ENCODE measurements around the gene ESYT2. TPM values are rescaled to one million over a fixed set of nuclear protein-coding genes. Genes with fewer than 3 reads are reported as not detected.
A peak's percentile ranks its signal among the peaks of the same experiment; 100 is the strongest.

The ESYT2 gene
- total and polyA plus RNA-seq, 4 donors: 4.9 to 31.7 (median 17.2) TPM

- Histone ChIP-seq H3K9me3 (ENCODE audit: control insufficient read depth in 4 of 4, low read length in 3 of 4) (no peaks in the 10 kb centered on the region), H3K36me3 (ENCODE audit: control insufficient read depth in 4 of 4, insufficient read depth in 3 of 4, low read depth in 1 of 4, low read length in 3 of 4) (peaks cover 0 to 10% (median 1%) of the 10 kb centered on the region in 4 donors), H3K4me3 (ENCODE audit: low read depth in 1 of 3, low read length in 3 of 3) (no peak overlapping the region), H3K27me3 (ENCODE audit: control insufficient read depth in 4 of 4, insufficient read depth in 4 of 4, low read length in 3 of 4) (no peaks in the 10 kb centered on the region), H3K27ac (ENCODE audit: low read depth in 1 of 2, low read length in 2 of 2) (no peak overlapping the region), H3K4me1 (ENCODE audit: control insufficient read depth in 4 of 4, insufficient read depth in 4 of 4, low read length in 3 of 4) (peaks cover 0 to 13% (median 2%) of the 10 kb centered on the region in 4 donors), H3K9ac (ENCODE audit: low read depth in 1 of 2, low read length in 2 of 2) (no peak overlapping the region)
- peak; percentile 60 to 67 for TF ChIP-seq HNF4A (conservative IDR thresholded peaks at IDR 0.05)
- no peak for TF ChIP-seq SP1 (IDR thresholded peaks at IDR 0.05)
- 74% methylated on average over 9 of the region's 9 CpGs for WGBS
- DNase-seq (ENCODE audit: low spot score): no peak
Observed at GRCh38 chr7:158869876-158870275, 40.6 kb upstream of the ESYT2 start.

- Histone ChIP-seq H3K27ac (ENCODE audit: low read depth in 1 of 2, low read length in 2 of 2) (no peak overlapping the region), H3K9me3 (ENCODE audit: control insufficient read depth in 4 of 4, low read length in 3 of 4) (no peaks in the 10 kb centered on the region), H3K4me1 (ENCODE audit: control insufficient read depth in 4 of 4, insufficient read depth in 4 of 4, low read length in 3 of 4) (peaks cover 2 to 21% (median 4%) of the 10 kb centered on the region in 4 donors), H3K9ac (ENCODE audit: low read depth in 1 of 2, low read length in 2 of 2) (no peak overlapping the region), H3K36me3 (ENCODE audit: control insufficient read depth in 4 of 4, insufficient read depth in 3 of 4, low read depth in 1 of 4, low read length in 3 of 4) (peaks cover 0 to 6% (median 1%) of the 10 kb centered on the region in 4 donors), H3K4me3 (ENCODE audit: low read depth in 1 of 3, low read length in 3 of 3) (no peak overlapping the region), H3K27me3 (ENCODE audit: control insufficient read depth in 4 of 4, insufficient read depth in 4 of 4, low read length in 3 of 4) (no peaks in the 10 kb centered on the region)
- DNase-seq (ENCODE audit: low spot score): no peak
- TF ChIP-seq YY1 (IDR thresholded peaks at IDR 0.05): no peak
- no peak for TF ChIP-seq REST (IDR thresholded peaks at IDR 0.05)
- no peak for TF ChIP-seq ZBTB33 (IDR thresholded peaks at IDR 0.05)
- TF ChIP-seq MAX (IDR thresholded peaks at IDR 0.05): no peak
- no peak for TF ChIP-seq JUND (IDR thresholded peaks at IDR 0.05)
- no peak for TF ChIP-seq RXRA (IDR thresholded peaks at IDR 0.05)
- no peak for TF ChIP-seq FOXA2 (IDR thresholded peaks at IDR 0.05)
- no peak for TF ChIP-seq RAD21 (IDR thresholded peaks at IDR 0.05)
- TF ChIP-seq SP1 (IDR thresholded peaks at IDR 0.05): no peak
- no peak for TF ChIP-seq EGR1 (IDR thresholded peaks at IDR 0.05; ENCODE audit: low read depth in 2 of 2)
- no peak for TF ChIP-seq HNF4G (IDR thresholded peaks at IDR 0.05)
- TF ChIP-seq HNF4A (conservative IDR thresholded peaks at IDR 0.05): no peak
- no peak for TF ChIP-seq GABPA (IDR thresholded peaks at IDR 0.05 in 1 of 2, conservative IDR thresholded peaks at IDR 0.05 in 1 of 2)
- WGBS: 93% methylated on average over 7 of the region's 7 CpGs
Observed at GRCh38 chr7:158868764-158869410, 39.6 kb upstream of the ESYT2 start.
